ENCODE data around the gene FIBIN. TPM values are rescaled to one million over a fixed set of nuclear protein-coding genes. Genes with fewer than 3 reads are reported as not detected.

Gene FIBIN
- total RNA-seq, 1 donor from 2014 or later: 0.75 TPM

GRCh38 chr11:27002431-27002830 is 8.5 kb downstream of the FIBIN start:
- Histone ChIP-seq H3K36me3 (ENCODE audit: insufficient read depth, low read length) (no peaks in the 10 kb centered on the region), H3K27ac (ENCODE audit: low read depth, low read length) (no peak overlapping the region), H3K4me1 (ENCODE audit: insufficient read depth, low read length) (no peaks in the 10 kb centered on the region), H3K9me3 (ENCODE audit: insufficient read depth, low read depth, low read length) (no peaks in the 10 kb centered on the region), H4K20me1 (ENCODE audit: insufficient read depth, low read length) (no peaks in the 10 kb centered on the region), H3K4me2 (ENCODE audit: low read length) (no peak overlapping the region), H3K9ac (ENCODE audit: low read length) (no peak overlapping the region), H3K27me3 (ENCODE audit: insufficient read depth, low read length) (no peaks in the 10 kb centered on the region), H3K79me2 (ENCODE audit: insufficient read depth, low read length) (no peaks in the 10 kb centered on the region), H2AFZ (ENCODE audit: low read depth, low read length) (no peak overlapping the region), H3K4me3 (ENCODE audit: insufficient read depth, low read depth, low read length) (no peak overlapping the region)
- no peak for DNase-seq (ENCODE audit: low read depth)
- Mint-ChIP-seq H3K9me3 (ENCODE audit: unreplicated experiment) (no peaks in the 10 kb centered on the region), H3K4me3 (ENCODE audit: unreplicated experiment) (no peak overlapping the region), H3K36me3 (ENCODE audit: low read depth, unreplicated experiment) (no peaks in the 10 kb centered on the region), H3K27ac (ENCODE audit: unreplicated experiment) (no peak overlapping the region), H3K4me1 (ENCODE audit: low read depth, unreplicated experiment) (no peaks in the 10 kb centered on the region), H3K27me3 (ENCODE audit: low read depth, unreplicated experiment) (peaks cover 2% of the 10 kb centered on the region)
- TF ChIP-seq CTCF (IDR thresholded peaks at IDR 0.05; ENCODE audit: insufficient read depth, low read depth, low read length) (no peak), EZH2 (IDR thresholded peaks at IDR 0.05; ENCODE audit: insufficient read depth, low read length) (no peak)
- FAIRE-seq: no peak

- H3K27ac Mint-ChIP-seq (ENCODE audit: unreplicated experiment): no peak overlapping the region
- FAIRE-seq: no peak
- no peaks in the 10 kb centered on the region for H3K27me3 ChIP-seq (ENCODE audit: insufficient read depth, low read length)
Measured at GRCh38 chr11:27002838-27003237, 8.9 kb downstream of the FIBIN start.

More at GRCh38 chr11:27002838-27003237, 8.9 kb downstream of the FIBIN start:
- Mint-ChIP-seq H3K9me3 (ENCODE audit: unreplicated experiment) (no peaks in the 10 kb centered on the region), H3K36me3 (ENCODE audit: low read depth, unreplicated experiment) (no peaks in the 10 kb centered on the region), H3K4me1 (ENCODE audit: low read depth, unreplicated experiment) (no peaks in the 10 kb centered on the region), H3K4me3 (ENCODE audit: unreplicated experiment) (no peak overlapping the region), H3K27me3 (ENCODE audit: low read depth, unreplicated experiment) (peaks cover 2% of the 10 kb centered on the region)
- no peaks in the 10 kb centered on the region for H3K79me2 ChIP-seq (ENCODE audit: insufficient read depth, low read length)
- H3K4me2 ChIP-seq (ENCODE audit: low read length): no peak overlapping the region
- no peaks in the 10 kb centered on the region for H4K20me1 ChIP-seq (ENCODE audit: insufficient read depth, low read length)
- H3K9me3 ChIP-seq (ENCODE audit: insufficient read depth, low read depth, low read length): no peaks in the 10 kb centered on the region
- no peak overlapping the region for H3K9ac ChIP-seq (ENCODE audit: low read length)
- H2AFZ ChIP-seq (ENCODE audit: low read depth, low read length): no peak overlapping the region
- no peak overlapping the region for H3K27ac ChIP-seq (ENCODE audit: low read depth, low read length)
- no peaks in the 10 kb centered on the region for H3K4me1 ChIP-seq (ENCODE audit: insufficient read depth, low read length)
- no peak for TF ChIP-seq EZH2 (IDR thresholded peaks at IDR 0.05; ENCODE audit: insufficient read depth, low read length)
- no peak for TF ChIP-seq CTCF (IDR thresholded peaks at IDR 0.05; ENCODE audit: insufficient read depth, low read depth, low read length)
- no peak overlapping the region for H3K4me3 ChIP-seq (ENCODE audit: insufficient read depth, low read depth, low read length)
- no peaks in the 10 kb centered on the region for H3K36me3 ChIP-seq (ENCODE audit: insufficient read depth, low read length)
- DNase-seq (ENCODE audit: low read depth): no peak

Data from astrocyte (in vitro differentiated cells and primary cell).